ENCODE results near the gene USP25.

The USP25 gene

DNA sequence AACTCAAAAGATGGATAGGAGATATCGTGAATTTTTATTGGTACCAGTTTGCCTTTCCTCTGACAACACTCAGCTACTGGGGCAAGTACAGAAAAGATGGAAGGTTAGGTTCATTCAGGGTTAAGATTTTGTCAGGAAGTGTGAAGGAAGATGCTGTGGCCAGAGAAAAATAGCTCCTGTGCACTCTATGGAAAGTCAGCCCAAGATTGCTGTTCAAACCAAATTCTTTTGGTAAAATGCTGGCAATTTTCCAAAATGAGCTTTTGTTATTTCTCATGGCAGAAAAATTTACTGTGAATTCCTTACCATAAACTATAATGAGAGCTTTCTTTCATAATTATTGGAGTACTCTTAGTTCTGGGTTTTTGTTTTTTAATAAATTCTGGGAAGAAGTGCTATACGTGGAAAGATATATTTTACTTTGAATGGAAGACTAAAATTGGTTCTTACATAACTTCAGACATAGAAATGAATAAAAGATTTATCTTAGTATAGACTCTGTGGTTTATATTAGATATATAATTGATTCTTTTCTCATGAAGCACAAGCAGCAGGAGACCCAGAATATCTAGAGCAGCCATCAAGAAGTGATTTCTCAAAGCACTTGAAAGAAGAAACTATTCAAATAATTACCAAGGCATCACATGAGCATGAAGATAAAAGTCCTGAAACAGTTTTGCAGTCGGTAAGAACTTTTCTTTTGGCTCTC is 112.2 kb downstream of the USP25 start:
- Histone ChIP-seq H3K36me3 (ENCODE audit: insufficient read depth, low read length) (peaks cover 32% of the 10 kb centered on the region), H3K27me3 (ENCODE audit: insufficient read depth, low read length, poor library complexity) (no peaks in the 10 kb centered on the region), H3K4me3 (ENCODE audit: low read depth in 1 of 2, low read length in 2 of 2) (no peak overlapping the region), H4K20me1 (ENCODE audit: insufficient read depth, low read length) (no peaks in the 10 kb centered on the region), H2AFZ (ENCODE audit: low read depth, low read length) (no peak overlapping the region), H3K4me2 (ENCODE audit: insufficient read depth, low read length) (no peak overlapping the region), H3K4me1 (ENCODE audit: insufficient read depth, low read length) (no peaks in the 10 kb centered on the region), H3K79me2 (ENCODE audit: insufficient read depth, low read length) (no peaks in the 10 kb centered on the region), H3K27ac (ENCODE audit: low read length) (no peak overlapping the region), H3K9ac (ENCODE audit: low read depth, low read length) (no peak overlapping the region), H3K9me3 (ENCODE audit: insufficient read depth, low read length, severe bottlenecking) (no peaks in the 10 kb centered on the region)
- TF ChIP-seq EZH2 (IDR thresholded peaks at IDR 0.05; ENCODE audit: borderline replicate concordance, low read depth, low read length, severe bottlenecking) (no peak), CTCF (IDR thresholded peaks at IDR 0.05; ENCODE audit: borderline replicate concordance, extremely low read depth, low read length, poor library complexity, severe bottlenecking) (no peak)
- no peak for DNase-seq
- ATAC-seq (ENCODE audit: insufficient read depth, low read depth) = no peak

DNA sequence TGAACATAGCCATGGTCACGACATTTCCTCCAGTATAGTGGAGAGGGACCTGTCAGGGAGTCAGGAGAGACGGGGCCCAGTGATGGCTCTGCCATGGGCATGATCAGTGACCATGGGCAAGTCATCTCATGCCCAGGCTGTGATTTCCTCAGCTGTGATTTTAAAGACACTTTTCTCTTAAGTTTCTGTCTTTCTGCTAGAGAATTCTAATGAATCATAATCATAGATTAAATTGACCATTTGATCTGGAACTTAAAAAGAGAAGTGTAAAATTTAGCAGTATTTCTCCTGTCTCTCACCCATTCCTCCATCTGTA is 112.7 kb downstream of the USP25 start:
- no peaks in the 10 kb centered on the region for H3K9me3 ChIP-seq (ENCODE audit: insufficient read depth, low read length, severe bottlenecking)
- H3K27me3 ChIP-seq (ENCODE audit: insufficient read depth, low read length, poor library complexity) = no peaks in the 10 kb centered on the region
- H3K9ac ChIP-seq (ENCODE audit: low read depth, low read length) = no peak overlapping the region
- ATAC-seq (ENCODE audit: insufficient read depth, low read depth) (no peak), DNase-seq (no peak)
- no peaks in the 10 kb centered on the region for H4K20me1 ChIP-seq (ENCODE audit: insufficient read depth, low read length)
- no peak overlapping the region for H3K4me2 ChIP-seq (ENCODE audit: insufficient read depth, low read length)
- H3K27ac ChIP-seq (ENCODE audit: low read length) = no peak overlapping the region
- H3K36me3 ChIP-seq (ENCODE audit: insufficient read depth, low read length) = peaks cover 37% of the 10 kb centered on the region
- TF ChIP-seq CTCF (IDR thresholded peaks at IDR 0.05; ENCODE audit: borderline replicate concordance, extremely low read depth, low read length, poor library complexity, severe bottlenecking) = no peak
- no peak for TF ChIP-seq EZH2 (IDR thresholded peaks at IDR 0.05; ENCODE audit: borderline replicate concordance, low read depth, low read length, severe bottlenecking)
- no peak overlapping the region for H2AFZ ChIP-seq (ENCODE audit: low read depth, low read length)
- no peaks in the 10 kb centered on the region for H3K79me2 ChIP-seq (ENCODE audit: insufficient read depth, low read length)
- H3K4me1 ChIP-seq (ENCODE audit: insufficient read depth, low read length) = no peaks in the 10 kb centered on the region
- H3K4me3 ChIP-seq (ENCODE audit: low read depth in 1 of 2, low read length in 2 of 2) = no peak overlapping the region

- no peak overlapping the region for H3K27ac ChIP-seq (ENCODE audit: low read length)
- TF ChIP-seq CTCF (IDR thresholded peaks at IDR 0.05; ENCODE audit: borderline replicate concordance, extremely low read depth, low read length, poor library complexity, severe bottlenecking) = no peak
- TF ChIP-seq EZH2 (IDR thresholded peaks at IDR 0.05; ENCODE audit: borderline replicate concordance, low read depth, low read length, severe bottlenecking) = no peak
- H2AFZ ChIP-seq (ENCODE audit: low read depth, low read length) = no peak overlapping the region
- H3K9ac ChIP-seq (ENCODE audit: low read depth, low read length) = no peak overlapping the region
- DNase-seq (no peak), ATAC-seq (ENCODE audit: insufficient read depth, low read depth) (no peak)
- no peaks in the 10 kb centered on the region for H3K4me1 ChIP-seq (ENCODE audit: insufficient read depth, low read length)
- H3K4me3 ChIP-seq (ENCODE audit: low read depth in 1 of 2, low read length in 2 of 2) = no peak overlapping the region
- H3K36me3 ChIP-seq (ENCODE audit: insufficient read depth, low read length) = peaks cover 36% of the 10 kb centered on the region
- H3K4me2 ChIP-seq (ENCODE audit: insufficient read depth, low read length) = no peak overlapping the region
- H3K79me2 ChIP-seq (ENCODE audit: insufficient read depth, low read length) = no peaks in the 10 kb centered on the region
- H3K9me3 ChIP-seq (ENCODE audit: insufficient read depth, low read length, severe bottlenecking) = no peaks in the 10 kb centered on the region
- no peaks in the 10 kb centered on the region for H4K20me1 ChIP-seq (ENCODE audit: insufficient read depth, low read length)
- H3K27me3 ChIP-seq (ENCODE audit: insufficient read depth, low read length, poor library complexity) = no peaks in the 10 kb centered on the region
Observed at GRCh38 chr21:15843766-15844165, 114.0 kb downstream of the USP25 start.

Data from DND-41 (cell line).